CD4-positive, alpha-beta T cell (primary cell): ENCODE data around the gene ANKFN1. TPM values are rescaled to one million over a fixed set of nuclear protein-coding genes. Genes with fewer than 3 reads are reported as not detected.

Experiments
- ATAC-seq: fragments of 200-7000 bp; cut with Tn5 transposase; one replicate; pipeline ENCODE4 v1.10.0; 2022; ENCODE audit warnings: mild to moderate bottlenecking; ENCODE audit not compliant: poor library complexity
- CTCF ChIA-PET: fragments of 350-600 bp; sonication (Branson Sonifier 250); formaldehyde crosslinking; loops from one replicate; lab custom pipeline; 2021; ENCODE audit warnings: antibody characterized with exemption, inconsistent platforms; lab: Charles Lee
- POLR2A ChIA-PET: fragments of 350-600 bp; sonication (Branson Sonifier 250); formaldehyde crosslinking; loops from one replicate; lab custom pipeline; 2021; ENCODE audit warnings: antibody characterized with exemption, inconsistent platforms; lab: Charles Lee
- DNase-seq, 14 experiments: peaks; one replicate each; pipeline ENCODE4 v3.0.0-alpha.2; 2013 to 2020; ENCODE audit warnings: mixed read lengths in 2 of 14
- H3K27ac ChIP-seq, 2 donors: one replicate each; pipeline versions ENCODE4 v1.5.1 to v1.7.0; 2013; ENCODE audit warnings: low read length in 2 of 2, low read depth in 1 of 2, mild to moderate bottlenecking in 1 of 2
- H3K27me3 ChIP-seq, 2 experiments: 1 replicate in 1 of 2; 2 replicates in 1 of 2; pipeline versions ENCODE4 v1.6.1 to v1.7.0; 2013; ENCODE audit warnings: low read length in 2 of 2, control low read depth in 1 of 2, mild to moderate bottlenecking in 1 of 2, moderate library complexity in 1 of 2; ENCODE audit not compliant: insufficient read depth in 2 of 2, control insufficient read depth in 1 of 2
- H3K36me3 ChIP-seq: one replicate; pipeline ENCODE4 v1.6.1; 2013; ENCODE audit warnings: low read length, control low read depth; ENCODE audit not compliant: insufficient read depth
- H3K4me1 ChIP-seq: one replicate; pipeline ENCODE4 v1.6.1; 2013; ENCODE audit warnings: low read length, control low read depth; ENCODE audit not compliant: insufficient read depth
- H3K4me3 ChIP-seq: one replicate; pipeline ENCODE4 v1.5.1; 2013; ENCODE audit warnings: mild to moderate bottlenecking, low read length, moderate library complexity
- H3K9me3 ChIP-seq, 2 experiments: 1 replicate in 1 of 2; 2 replicates in 1 of 2; pipeline versions ENCODE4 v1.6.1 to v1.7.0; 2013; ENCODE audit warnings: low read length in 2 of 2, mild to moderate bottlenecking in 2 of 2, control low read depth in 1 of 2, moderate library complexity in 1 of 2; ENCODE audit not compliant: control insufficient read depth in 1 of 2, insufficient read depth in 1 of 2
- H3K27ac Mint-ChIP-seq: one replicate; pipeline ENCODE4 v1.8.0; 2020; ENCODE audit warnings: mixed read lengths
- H3K27me3 Mint-ChIP-seq: one replicate; pipeline ENCODE4 v1.8.0; 2021; ENCODE audit warnings: mixed read lengths
- H3K36me3 Mint-ChIP-seq: one replicate; pipeline ENCODE4 v1.8.0; 2021; ENCODE audit warnings: low read depth, mixed read lengths
- H3K4me1 Mint-ChIP-seq: one replicate; pipeline ENCODE4 v1.8.0; 2021; ENCODE audit warnings: low read depth, mixed read lengths
- H3K4me3 Mint-ChIP-seq: one replicate; pipeline ENCODE4 v1.8.0; 2020; ENCODE audit warnings: mild to moderate bottlenecking, mixed read lengths
- H3K9me3 Mint-ChIP-seq: one replicate; pipeline ENCODE4 v1.8.0; 2020; ENCODE audit warnings: mixed read lengths
- intact Hi-C, 2 experiments: fragments of 100-400 bp; cut with DNase I in 1 of 2; cut with micrococcal nuclease in 1 of 2; formaldehyde crosslinking; loops; one replicate each; pipeline versions ENCODE4 v1.15.1 to v1.9.0; 2023 to 2025; cut with DNase I, micrococcal nuclease
- total RNA-seq, 174 experiments: library from RNA in 2 of 174; stranded (reverse) in 2 of 174; gene quantifications; one replicate each; pipeline ENCODE4 v1.2.3 and lab custom pipeline; 2021 to 2026
- TF ChIP-seq, protein P1 (sequence below): fragments of 200-600 bp; IDR thresholded peaks from one replicate; pipeline ENCODE4 v1.8.0; 2022; ENCODE audit warnings: antibody characterized with exemption, mild to moderate bottlenecking

Gene ANKFN1
- total RNA-seq, 2 experiments from 2014 or later: not detected

DNA sequence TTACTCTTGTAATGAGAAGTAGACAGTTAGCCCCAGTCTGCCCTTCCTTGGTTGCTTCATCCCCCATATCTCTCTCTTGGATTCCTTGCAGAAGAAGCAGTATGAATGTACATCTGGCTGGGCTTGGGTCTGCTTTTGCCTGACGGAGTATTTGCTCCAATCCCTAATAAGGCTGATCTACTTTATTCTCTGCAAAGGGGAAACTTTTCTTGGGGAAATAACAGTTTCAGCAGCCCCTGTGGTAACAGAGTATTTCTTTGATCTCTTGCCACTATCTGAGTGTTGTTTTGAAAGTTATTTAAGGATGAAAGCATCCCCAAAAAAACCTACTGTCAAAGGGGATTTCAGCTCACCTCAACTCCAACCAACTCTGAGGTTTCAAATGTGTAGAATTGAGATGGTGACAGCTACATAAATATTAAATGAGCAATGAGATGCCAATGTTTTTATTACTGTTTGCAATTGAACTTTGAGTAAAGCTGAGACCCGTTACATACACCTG, 271.3 kb downstream of the ANKFN1 start:
- no peaks in the 10 kb centered on the region for H3K27me3 ChIP-seq
- Mint-ChIP-seq H3K27ac (no peak overlapping the region), H3K27me3 (no peaks in the 10 kb centered on the region), H3K36me3 (no peaks in the 10 kb centered on the region), H3K4me3 (no peak overlapping the region), H3K9me3 (no peaks in the 10 kb centered on the region), H3K4me1 (peaks cover 4% of the 10 kb centered on the region)
- ChIA-PET CTCF (no interaction called here), POLR2A (no interaction called here)
- no peak overlapping the region for H3K27ac ChIP-seq
- H3K4me1 ChIP-seq: no peaks in the 10 kb centered on the region
- DNase-seq (no peak), ATAC-seq (no peak)
- no peaks in the 10 kb centered on the region for H3K36me3 ChIP-seq
- no peaks in the 10 kb centered on the region for H3K9me3 ChIP-seq
- no peak overlapping the region for H3K4me3 ChIP-seq
- TF ChIP-seq, protein P1, sequence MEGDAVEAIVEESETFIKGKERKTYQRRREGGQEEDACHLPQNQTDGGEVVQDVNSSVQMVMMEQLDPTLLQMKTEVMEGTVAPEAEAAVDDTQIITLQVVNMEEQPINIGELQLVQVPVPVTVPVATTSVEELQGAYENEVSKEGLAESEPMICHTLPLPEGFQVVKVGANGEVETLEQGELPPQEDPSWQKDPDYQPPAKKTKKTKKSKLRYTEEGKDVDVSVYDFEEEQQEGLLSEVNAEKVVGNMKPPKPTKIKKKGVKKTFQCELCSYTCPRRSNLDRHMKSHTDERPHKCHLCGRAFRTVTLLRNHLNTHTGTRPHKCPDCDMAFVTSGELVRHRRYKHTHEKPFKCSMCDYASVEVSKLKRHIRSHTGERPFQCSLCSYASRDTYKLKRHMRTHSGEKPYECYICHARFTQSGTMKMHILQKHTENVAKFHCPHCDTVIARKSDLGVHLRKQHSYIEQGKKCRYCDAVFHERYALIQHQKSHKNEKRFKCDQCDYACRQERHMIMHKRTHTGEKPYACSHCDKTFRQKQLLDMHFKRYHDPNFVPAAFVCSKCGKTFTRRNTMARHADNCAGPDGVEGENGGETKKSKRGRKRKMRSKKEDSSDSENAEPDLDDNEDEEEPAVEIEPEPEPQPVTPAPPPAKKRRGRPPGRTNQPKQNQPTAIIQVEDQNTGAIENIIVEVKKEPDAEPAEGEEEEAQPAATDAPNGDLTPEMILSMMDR: no peak
- intact Hi-C loops: no loop called here

DNA sequence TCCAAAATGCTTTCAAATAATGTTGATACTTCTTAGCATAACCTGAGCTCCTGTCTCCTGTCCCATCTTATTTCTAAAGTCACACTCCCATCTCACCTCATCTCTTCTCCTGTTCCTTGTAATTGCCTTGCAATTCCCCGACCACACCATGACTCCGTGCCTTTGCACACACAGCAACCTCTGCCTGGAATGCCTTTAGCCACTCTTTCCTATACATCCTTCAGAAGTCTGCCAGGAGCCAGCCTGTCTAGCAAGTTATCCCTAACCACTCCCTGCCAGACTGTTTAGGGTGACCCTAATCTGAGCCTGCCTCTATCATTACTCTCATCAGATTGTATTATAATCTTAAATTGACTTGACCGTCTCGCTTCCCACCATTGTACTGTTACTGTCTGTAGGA, 272.2 kb downstream of the ANKFN1 start:
- Histone ChIP-seq H3K27me3 (no peaks in the 10 kb centered on the region), H3K4me3 (no peak overlapping the region), H3K9me3 (no peaks in the 10 kb centered on the region), H3K27ac (no peak overlapping the region), H3K36me3 (no peaks in the 10 kb centered on the region), H3K4me1 (no peaks in the 10 kb centered on the region)
- Mint-ChIP-seq H3K27me3 (no peaks in the 10 kb centered on the region), H3K9me3 (no peaks in the 10 kb centered on the region), H3K4me1 (peaks cover 4% of the 10 kb centered on the region), H3K4me3 (no peak overlapping the region), H3K36me3 (no peaks in the 10 kb centered on the region), H3K27ac (no peak overlapping the region)
- TF ChIP-seq, protein P1: no peak
- DNase-seq (no peak), ATAC-seq (no peak)
- CTCF ChIA-PET: no interaction called here
- POLR2A ChIA-PET: no interaction called here
- intact Hi-C loops: no loop called here

DNA sequence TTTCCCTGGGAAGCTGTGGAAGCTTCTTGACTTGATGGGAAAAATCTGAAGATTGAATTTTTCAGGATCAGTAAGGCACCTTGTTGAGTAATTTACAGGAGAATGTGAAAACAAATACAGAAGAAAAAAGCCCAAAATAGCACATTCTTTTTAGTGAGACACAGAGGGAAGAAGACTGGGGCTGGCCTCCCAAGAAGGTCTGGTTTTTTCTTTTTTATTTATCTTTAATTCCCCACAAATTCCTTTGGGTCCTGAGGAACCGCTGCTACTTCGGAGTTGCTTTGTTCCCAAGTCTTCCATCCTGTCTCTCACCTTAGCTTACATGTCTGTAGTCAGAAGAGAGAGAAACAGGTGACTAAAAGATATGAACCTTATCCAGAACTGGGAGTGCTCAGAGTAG, 273.6 kb downstream of the ANKFN1 start:
- Histone ChIP-seq H3K4me3 (no peak overlapping the region), H3K4me1 (no peaks in the 10 kb centered on the region), H3K27me3 (peaks cover 0 to 5% of the 10 kb centered on the region in 2 experiments), H3K27ac (no peak overlapping the region), H3K9me3 (no peaks in the 10 kb centered on the region), H3K36me3 (no peaks in the 10 kb centered on the region)
- intact Hi-C loops: no loop called here
- Mint-ChIP-seq H3K9me3 (no peaks in the 10 kb centered on the region), H3K4me3 (no peak overlapping the region), H3K27ac (no peak overlapping the region), H3K36me3 (no peaks in the 10 kb centered on the region), H3K4me1 (peaks cover 4% of the 10 kb centered on the region), H3K27me3 (no peaks in the 10 kb centered on the region)
- POLR2A ChIA-PET: no interaction called here
- no peak for ATAC-seq
- DNase-seq: no peak
- CTCF ChIA-PET: no interaction called here
- TF ChIP-seq, protein P1: no peak
